OCI-LY7 (cell line): ENCODE measurements around the gene RAMP3. TPM values are rescaled to one million over a fixed set of nuclear protein-coding genes. Genes with fewer than 3 reads are reported as not detected.

Experiments
- BruUV-seq: library from RNA; stranded (reverse); fragments of 400-500 nt; replicated peaks from 2 replicates; lab custom pipeline; 2021; lab: Mats Ljungman, UMichigan
- CTCF ChIA-PET: fragments of 300-600 bp; sonication (Branson Sonifier 250); formaldehyde crosslinking; loops from one replicate; lab custom pipeline; 2022; ENCODE audit warnings: antibody characterized with exemption; ENCODE audit not compliant: unreplicated experiment; lab: Charles Lee
- POLR2A ChIA-PET: fragments of 300-600 bp; sonication (Branson Sonifier 250); formaldehyde crosslinking; loops from one replicate; lab custom pipeline; 2022; ENCODE audit warnings: antibody characterized with exemption; lab: Charles Lee
- DNase-seq: peaks from one replicate; pipeline ENCODE4 v3.0.0-alpha.2; 2015; ENCODE audit warnings: low spot score
- H2AFZ ChIP-seq: fragments of 200-600 bp; sonication (generic), shearing (Covaris generic); 2 replicates; pipeline ENCODE4 v1.6.1; 2014; ENCODE audit warnings: mild to moderate bottlenecking, antibody characterized with exemption, low read length, moderate library complexity
- H3K27ac ChIP-seq: fragments of 200-600 bp; sonication (generic); 2 replicates; pipeline ENCODE4 v1.5.1; 2014; ENCODE audit warnings: mixed run types, low read depth, mild to moderate bottlenecking, moderate library complexity, low read length, inconsistent platforms; ENCODE audit not compliant: poor library complexity, severe bottlenecking
- H3K36me3 ChIP-seq: fragments of 200-600 bp; sonication (generic); 2 replicates; pipeline ENCODE4 v1.6.1; 2014; ENCODE audit warnings: mild to moderate bottlenecking, antibody characterized with exemption, low read length, moderate library complexity, mixed read lengths; ENCODE audit not compliant: insufficient read depth
- H3K4me1 ChIP-seq: fragments of 200-600 bp; sonication (generic); 2 replicates; pipeline ENCODE4 v1.5.1; 2014; ENCODE audit warnings: mild to moderate bottlenecking, low read length; ENCODE audit not compliant: insufficient read depth, poor library complexity, severe bottlenecking
- H3K4me2 ChIP-seq: fragments of 200-600 bp; sonication (generic); 2 replicates; pipeline ENCODE4 v1.6.1; 2014; ENCODE audit warnings: mild to moderate bottlenecking, low read length
- H3K4me3 ChIP-seq: fragments of 200-600 bp; sonication (generic); 2 replicates; pipeline ENCODE4 v1.5.1; 2014; ENCODE audit warnings: mild to moderate bottlenecking, low read depth, low read length; ENCODE audit not compliant: poor library complexity, severe bottlenecking
- H3K79me2 ChIP-seq: fragments of 200-600 bp; sonication (generic); 2 replicates; pipeline ENCODE4 v1.6.1; 2016; ENCODE audit warnings: low read depth, mild to moderate bottlenecking, low read length, moderate library complexity, mixed read lengths; ENCODE audit not compliant: insufficient read depth
- H3K9me2 ChIP-seq: fragments of 200-600 bp; sonication (generic); 2 replicates; pipeline ENCODE4 v1.6.1; 2016; ENCODE audit warnings: mild to moderate bottlenecking, low read length, mixed read lengths; ENCODE audit not compliant: insufficient read depth
- H3K9me3 ChIP-seq: fragments of 200-600 bp; sonication (generic); 2 replicates; pipeline ENCODE4 v1.6.1; 2014; ENCODE audit warnings: mild to moderate bottlenecking, mixed run types, low read length, mixed read lengths
- H4K20me1 ChIP-seq: fragments of 200-600 bp; sonication (generic); 2 replicates; pipeline ENCODE4 v1.6.1; 2014; ENCODE audit warnings: mild to moderate bottlenecking, antibody characterized with exemption, low read length, moderate library complexity, mixed read lengths; ENCODE audit not compliant: insufficient read depth
- CTCF ChIP-seq: fragments of 200-600 bp; sonication (generic); conservative IDR thresholded peaks from 2 replicates; pipeline ENCODE4 v1.5.1; 2014; ENCODE audit warnings: mild to moderate bottlenecking, antibody characterized with exemption, low read length, moderate library complexity, mixed read lengths
- EZH2phosphoT487 ChIP-seq: fragments of 200-600 bp; sonication (generic); IDR thresholded peaks from 2 replicates; pipeline ENCODE4 v1.6.1; 2018; ENCODE audit warnings: low read depth, borderline replicate concordance, mild to moderate bottlenecking, mixed run types, antibody characterized with exemption, low read length, moderate library complexity, mixed read lengths
- intact Hi-C: fragments of 100-400 bp; cut with micrococcal nuclease; formaldehyde crosslinking; loops from one replicate; pipeline ENCODE4 v1.10.0; 2022; ENCODE audit not compliant: unreplicated experiment
- total RNA-seq, 2 experiments: library from RNA; depleted of rRNA in 1 of 2; stranded (reverse); fragments of >200 nt in 1 of 2; shearing (Covaris generic) in 1 of 2; gene quantifications; 2 replicates each; pipeline ENCODE4 v1.2.3, GENCODE V29; 2014 to 2022

RAMP3 gene
- total RNA-seq, 2 experiments from 2014 or later, result not detected

GRCh38 chr7:45114926-45115325, 42.7 kb upstream of the RAMP3 start:
- no peak for DNase-seq
- peaks cover 24% of the 10 kb centered on the region for H3K79me2 ChIP-seq
- ChIA-PET CTCF (interaction anchor here (0.5 to 1.1 kb wide), 2 partner anchors 13 to 78 kb away, joined by 3 to 4 read pairs; no protein-coding TSS in a partner anchor), POLR2A (interaction anchor here (0.7 to 1.8 kb wide), 4 partner anchors 9 to 1276 kb away, joined by 3 to 7 read pairs (median 4); no protein-coding TSS in a partner anchor)
- H3K4me3 ChIP-seq, result no peak overlapping the region
- intact Hi-C loops, result loop anchor here (10.0 kb wide), 1 partner anchor 270 kb away; the partner anchor contains the start of gene H2AZ2
- H3K36me3 ChIP-seq, result peaks cover 4% of the 10 kb centered on the region; the same call in 1 of the 2 replicates
- BruUV-seq, result no TSS peak
- no peaks in the 10 kb centered on the region for H3K9me3 ChIP-seq
- H2AFZ ChIP-seq, result no peak overlapping the region
- no peak overlapping the region for H3K27ac ChIP-seq
- H3K4me2 ChIP-seq, result no peak overlapping the region
- H4K20me1 ChIP-seq, result peaks cover 2% of the 10 kb centered on the region; the same call in 1 of the 2 replicates
- TF ChIP-seq CTCF (no peak), EZH2phosphoT487 (no peak)
- H3K4me1 ChIP-seq, result peaks cover 33% of the 10 kb centered on the region
- no peaks in the 10 kb centered on the region for H3K9me2 ChIP-seq

GRCh38 chr7:45116048-45116447, 41.5 kb upstream of the RAMP3 start:
- H3K4me1 ChIP-seq, result peaks cover 28% of the 10 kb centered on the region
- no peak for DNase-seq
- no peak overlapping the region for H3K4me3 ChIP-seq
- peaks cover 13% of the 10 kb centered on the region for H3K79me2 ChIP-seq
- no peak overlapping the region for H3K27ac ChIP-seq
- intact Hi-C loops, result loop anchor here (10.0 kb wide), 1 partner anchor 271 kb away; the partner anchor contains the start of gene H2AZ2
- no peak for TF ChIP-seq CTCF
- no peak for TF ChIP-seq EZH2phosphoT487
- CTCF ChIA-PET, result interaction anchor here (0.7 to 0.8 kb wide), 2 partner anchors 88 to 142 kb away, joined by 3 read pairs; no protein-coding TSS in a partner anchor
- no peak overlapping the region for H3K4me2 ChIP-seq
- H4K20me1 ChIP-seq, result no peaks in the 10 kb centered on the region
- no peaks in the 10 kb centered on the region for H3K9me3 ChIP-seq
- H3K36me3 ChIP-seq, result no peaks in the 10 kb centered on the region
- H2AFZ ChIP-seq, result no peak overlapping the region
- POLR2A ChIA-PET, result interaction anchor here (0.7 to 1.1 kb wide), 3 partner anchors 89 to 116 kb away, joined by 3 to 4 read pairs (median 4); no protein-coding TSS in a partner anchor
- no peaks in the 10 kb centered on the region for H3K9me2 ChIP-seq
- no TSS peak for BruUV-seq

GRCh38 chr7:45117582-45117981, 40.0 kb upstream of the RAMP3 start:
- no TSS peak for BruUV-seq
- POLR2A ChIA-PET, result interaction anchor here (0.7 kb wide), 1 partner anchor 23 kb away, joined by 11 read pairs; no protein-coding TSS in a partner anchor
- Histone ChIP-seq H3K4me2 (no peak overlapping the region), H4K20me1 (no peaks in the 10 kb centered on the region), H3K36me3 (no peaks in the 10 kb centered on the region), H3K79me2 (peaks cover 3% of the 10 kb centered on the region; the same call in 1 of the 2 replicates), H3K9me3 (no peaks in the 10 kb centered on the region), H3K9me2 (no peaks in the 10 kb centered on the region), H2AFZ (no peak overlapping the region), H3K4me3 (no peak overlapping the region), H3K27ac (no peak overlapping the region), H3K4me1 (peaks cover 23% of the 10 kb centered on the region)
- intact Hi-C loops, result loop anchor here (10.0 kb wide), 1 partner anchor 273 kb away; the partner anchor contains the start of gene H2AZ2
- TF ChIP-seq CTCF, result no peak
- no peak for TF ChIP-seq EZH2phosphoT487
- DNase-seq, result no peak
- CTCF ChIA-PET, result interaction anchor here (0.6 kb wide), 1 partner anchor 255 kb away, joined by 4 read pairs; no protein-coding TSS in a partner anchor
